ENCODE results near the gene CIAO1. TPM values are rescaled to one million over a fixed set of nuclear protein-coding genes. Genes with fewer than 3 reads are reported as not detected.

CIAO1 gene
- polyA plus RNA-seq, 1 experiment: 90.0 TPM

GRCh38 chr2:96233436-96233835 is 32.6 kb upstream of the CIAO1 start:
- TF ChIP-seq CTCF (IDR thresholded peaks at IDR 0.05; ENCODE audit: insufficient read depth, low read depth, low read length): no peak
- Histone ChIP-seq H3K36me3 (ENCODE audit: control insufficient read depth, insufficient read depth, low read length) (no peaks in the 10 kb centered on the region; the same call in 1 of the 2 replicates), H3K4me3 (ENCODE audit: low read depth, low read length) (no peak overlapping the region), H3K27me3 (ENCODE audit: control insufficient read depth, insufficient read depth, low read length) (no peaks in the 10 kb centered on the region)
- ChIA-PET CTCF (no interaction called here), POLR2A (no interaction called here)
- no peak for DNase-seq (ENCODE audit: low read depth)

GRCh38 chr2:96233880-96234316 is 32.1 kb upstream of the CIAO1 start:
- CTCF ChIA-PET: no interaction called here

GRCh38 chr2:96236882-96237281 is 29.1 kb upstream of the CIAO1 start:
- no peak for DNase-seq (ENCODE audit: low read depth)
- CTCF ChIA-PET: interaction anchor here (0.8 to 1.4 kb wide), 2 partner anchors 9 to 10 kb away, joined by 3 read pairs; no protein-coding TSS in a partner anchor
- TF ChIP-seq CTCF (IDR thresholded peaks at IDR 0.05; ENCODE audit: insufficient read depth, low read depth, low read length): no peak
- peaks cover 2% of the 10 kb centered on the region; the same call in 1 of the 2 replicates for H3K36me3 ChIP-seq (ENCODE audit: control insufficient read depth, insufficient read depth, low read length)
- no peaks in the 10 kb centered on the region for H3K27me3 ChIP-seq (ENCODE audit: control insufficient read depth, insufficient read depth, low read length)
- POLR2A ChIA-PET: no interaction called here
- H3K4me3 ChIP-seq (ENCODE audit: low read depth, low read length): no peak overlapping the region

More at GRCh38 chr2:96233880-96234316, 32.1 kb upstream of the CIAO1 start:
- Histone ChIP-seq H3K36me3 (ENCODE audit: control insufficient read depth, insufficient read depth, low read length) (no peaks in the 10 kb centered on the region; the same call in 1 of the 2 replicates), H3K4me3 (ENCODE audit: low read depth, low read length) (no peak overlapping the region), H3K27me3 (ENCODE audit: control insufficient read depth, insufficient read depth, low read length) (no peaks in the 10 kb centered on the region)
- DNase-seq (ENCODE audit: low read depth): no peak
- POLR2A ChIA-PET: no interaction called here
- TF ChIP-seq CTCF (IDR thresholded peaks at IDR 0.05; ENCODE audit: insufficient read depth, low read depth, low read length): no peak

- POLR2A ChIA-PET: no interaction called here
- no peak overlapping the region for H3K4me3 ChIP-seq (ENCODE audit: low read depth, low read length)
- TF ChIP-seq CTCF (IDR thresholded peaks at IDR 0.05; ENCODE audit: insufficient read depth, low read depth, low read length): no peak
Measured at GRCh38 chr2:96238266-96238665, 27.8 kb upstream of the CIAO1 start.

GRCh38 chr2:96239091-96239490 is 26.9 kb upstream of the CIAO1 start:
- no peak for TF ChIP-seq CTCF (IDR thresholded peaks at IDR 0.05; ENCODE audit: insufficient read depth, low read depth, low read length)
- no peak overlapping the region for H3K4me3 ChIP-seq (ENCODE audit: low read depth, low read length)

More at GRCh38 chr2:96238266-96238665, 27.8 kb upstream of the CIAO1 start:
- CTCF ChIA-PET: interaction anchor here (1.0 to 1.7 kb wide), 2 partner anchors 12 to 99 kb away, joined by 4 to 5 read pairs; no protein-coding TSS in a partner anchor
- no peak for DNase-seq (ENCODE audit: low read depth)
- Histone ChIP-seq H3K36me3 (ENCODE audit: control insufficient read depth, insufficient read depth, low read length) (peaks cover 2% of the 10 kb centered on the region; the same call in 1 of the 2 replicates), H3K27me3 (ENCODE audit: control insufficient read depth, insufficient read depth, low read length) (no peaks in the 10 kb centered on the region)

More at GRCh38 chr2:96239091-96239490, 26.9 kb upstream of the CIAO1 start:
- ChIA-PET CTCF (interaction anchor here (1.0 to 1.7 kb wide), 4 partner anchors 13 to 100 kb away, joined by 3 to 5 read pairs (median 4); no protein-coding TSS in a partner anchor), POLR2A (no interaction called here)
- no peaks in the 10 kb centered on the region for H3K27me3 ChIP-seq (ENCODE audit: control insufficient read depth, insufficient read depth, low read length)
- no peak for DNase-seq (ENCODE audit: low read depth)
- H3K36me3 ChIP-seq (ENCODE audit: control insufficient read depth, insufficient read depth, low read length): peaks cover 2% of the 10 kb centered on the region; the same call in 1 of the 2 replicates

All from BJ (cell line).